ENCODE data around the gene GLRA1.

Gene GLRA1

DNA sequence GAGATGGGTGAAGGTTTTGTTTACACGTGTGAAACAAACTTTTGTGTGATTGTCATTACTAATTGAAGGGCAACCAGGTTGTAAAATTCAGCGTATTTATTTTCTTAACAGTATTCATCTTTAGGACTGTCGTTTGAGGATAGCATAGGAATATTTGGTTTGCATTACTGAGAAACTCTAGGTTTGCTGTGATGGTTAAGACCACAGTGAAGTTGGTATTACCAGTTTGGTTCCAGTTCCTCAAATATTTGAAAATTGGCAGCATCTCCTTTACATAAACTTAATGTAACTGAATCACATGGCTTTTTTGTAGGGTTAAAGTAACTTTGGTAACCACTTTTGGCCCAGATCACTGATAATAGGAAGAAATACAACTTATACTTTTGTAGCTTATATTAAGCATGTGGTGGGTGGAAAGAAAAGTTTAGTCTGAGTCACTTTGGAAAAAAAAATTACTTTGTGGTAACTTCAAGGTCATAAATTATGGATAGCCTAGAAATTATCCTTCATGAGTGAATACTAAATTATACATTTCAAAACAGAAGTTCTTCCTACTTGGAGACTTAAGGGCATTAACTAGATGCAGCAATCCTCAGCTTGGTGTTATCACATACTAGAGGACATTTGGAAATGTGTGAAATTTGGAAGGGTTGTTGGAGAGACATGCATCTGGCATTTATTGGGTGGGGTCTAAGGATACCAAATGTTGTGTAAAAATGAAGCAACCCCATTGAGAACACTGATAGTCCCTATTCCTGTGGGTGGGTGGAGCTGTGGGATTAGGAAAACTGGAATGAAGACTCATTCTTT is 119.0 kb downstream of the GLRA1 start:
- Histone ChIP-seq H3K4me3 (ENCODE audit: low read depth, low read length, poor library complexity, severe bottlenecking) (no peak overlapping the region), H3K9me3 (ENCODE audit: low read length) (no peaks in the 10 kb centered on the region), H3K9me2 (ENCODE audit: low read depth, low read length) (no peaks in the 10 kb centered on the region), H3K27ac (ENCODE audit: low read depth, low read length, poor library complexity, severe bottlenecking) (no peak overlapping the region), H3K4me2 (ENCODE audit: low read length) (no peak overlapping the region), H3K27me3 (ENCODE audit: insufficient read depth, low read length) (no peaks in the 10 kb centered on the region), H3F3A (ENCODE audit: insufficient read depth, low read length) (no peaks in the 10 kb centered on the region), H3K4me1 (ENCODE audit: insufficient read depth, low read length, severe bottlenecking) (no peaks in the 10 kb centered on the region), H3K79me2 (ENCODE audit: insufficient read depth, low read length) (peaks cover 4% of the 10 kb centered on the region), H3K36me3 (ENCODE audit: insufficient read depth, low read length) (peaks cover 97% of the 10 kb centered on the region), H4K20me1 (ENCODE audit: insufficient read depth, low read length) (no peaks in the 10 kb centered on the region; the same call in 1 of the 2 replicates), H2AFZ (ENCODE audit: low read length) (no peak overlapping the region), H3K9ac (ENCODE audit: low read length) (no peak overlapping the region)
- TF ChIP-seq CTCF (IDR thresholded peaks at IDR 0.05; ENCODE audit: low read length) (no peak), EZH2 (IDR thresholded peaks at IDR 0.05; ENCODE audit: borderline replicate concordance, low read length) (no peak)

GRCh38 chr5:151800532-151800931 is 124.1 kb downstream of the GLRA1 start:
- no peak for TF ChIP-seq EZH2 (IDR thresholded peaks at IDR 0.05; ENCODE audit: borderline replicate concordance, low read length)
- Histone ChIP-seq H3K4me2 (ENCODE audit: low read length) (no peak overlapping the region), H3K79me2 (ENCODE audit: insufficient read depth, low read length) (peaks cover 15% of the 10 kb centered on the region), H3K27me3 (ENCODE audit: insufficient read depth, low read length) (no peaks in the 10 kb centered on the region), H3K9me2 (ENCODE audit: low read depth, low read length) (no peaks in the 10 kb centered on the region), H3F3A (ENCODE audit: insufficient read depth, low read length) (no peaks in the 10 kb centered on the region; the same call in 1 of the 2 replicates), H3K27ac (ENCODE audit: low read depth, low read length, poor library complexity, severe bottlenecking) (no peak overlapping the region), H3K36me3 (ENCODE audit: insufficient read depth, low read length) (peaks cover 97% of the 10 kb centered on the region), H4K20me1 (ENCODE audit: insufficient read depth, low read length) (no peaks in the 10 kb centered on the region; the same call in 1 of the 2 replicates), H3K9ac (ENCODE audit: low read length) (no peak overlapping the region), H3K4me1 (ENCODE audit: insufficient read depth, low read length, severe bottlenecking) (no peaks in the 10 kb centered on the region), H2AFZ (ENCODE audit: low read length) (no peak overlapping the region), H3K9me3 (ENCODE audit: low read length) (no peaks in the 10 kb centered on the region), H3K4me3 (ENCODE audit: low read depth, low read length, poor library complexity, severe bottlenecking) (no peak overlapping the region)

DNA sequence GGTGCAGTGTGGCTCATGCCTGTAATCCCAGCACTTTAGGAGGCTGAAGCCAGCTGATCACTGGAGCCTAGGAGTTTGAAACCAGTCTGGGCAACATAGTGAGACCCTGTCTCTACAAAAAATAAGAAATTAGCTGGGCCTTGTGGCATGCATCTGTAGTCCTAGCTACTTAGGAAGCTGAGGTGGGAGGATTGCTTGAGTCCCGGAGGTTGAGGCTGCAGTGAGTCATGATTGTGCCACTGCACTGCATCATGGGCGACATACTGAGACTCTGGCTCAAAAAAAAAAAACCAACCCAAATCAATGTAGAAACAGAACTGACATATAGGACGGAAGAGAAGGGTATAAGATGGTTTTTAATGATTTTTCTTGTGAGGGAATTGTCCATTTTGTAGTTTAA is 125.2 kb downstream of the GLRA1 start:
- Histone ChIP-seq H3K79me2 (ENCODE audit: insufficient read depth, low read length) (peaks cover 16% of the 10 kb centered on the region), H4K20me1 (ENCODE audit: insufficient read depth, low read length) (no peaks in the 10 kb centered on the region; the same call in 1 of the 2 replicates), H3K9me3 (ENCODE audit: low read length) (no peaks in the 10 kb centered on the region), H3K36me3 (ENCODE audit: insufficient read depth, low read length) (peaks cover 97% of the 10 kb centered on the region), H3K9me2 (ENCODE audit: low read depth, low read length) (no peaks in the 10 kb centered on the region), H2AFZ (ENCODE audit: low read length) (no peak overlapping the region), H3K4me1 (ENCODE audit: insufficient read depth, low read length, severe bottlenecking) (no peaks in the 10 kb centered on the region), H3K27me3 (ENCODE audit: insufficient read depth, low read length) (no peaks in the 10 kb centered on the region), H3K4me3 (ENCODE audit: low read depth, low read length, poor library complexity, severe bottlenecking) (no peak overlapping the region), H3K27ac (ENCODE audit: low read depth, low read length, poor library complexity, severe bottlenecking) (no peak overlapping the region), H3F3A (ENCODE audit: insufficient read depth, low read length) (no peaks in the 10 kb centered on the region; the same call in 1 of the 2 replicates), H3K9ac (ENCODE audit: low read length) (no peak overlapping the region), H3K4me2 (ENCODE audit: low read length) (no peak overlapping the region)
- TF ChIP-seq EZH2 (IDR thresholded peaks at IDR 0.05; ENCODE audit: borderline replicate concordance, low read length) (no peak), CTCF (IDR thresholded peaks at IDR 0.05; ENCODE audit: low read length) (no peak)
